NCI-H345 treated with DMSO at 0.1 percent for 48 hours (cell line): ENCODE data around the gene SMIM27.
A peak's percentile ranks its signal among the peaks of the same experiment; 100 is the strongest.

Experiments
- DNase-seq: peaks from one replicate; lab custom pipeline; 2025; ENCODE audit not compliant: unreplicated experiment; lab: John Stamatoyannopoulos, UW

Gene SMIM27

DNA sequence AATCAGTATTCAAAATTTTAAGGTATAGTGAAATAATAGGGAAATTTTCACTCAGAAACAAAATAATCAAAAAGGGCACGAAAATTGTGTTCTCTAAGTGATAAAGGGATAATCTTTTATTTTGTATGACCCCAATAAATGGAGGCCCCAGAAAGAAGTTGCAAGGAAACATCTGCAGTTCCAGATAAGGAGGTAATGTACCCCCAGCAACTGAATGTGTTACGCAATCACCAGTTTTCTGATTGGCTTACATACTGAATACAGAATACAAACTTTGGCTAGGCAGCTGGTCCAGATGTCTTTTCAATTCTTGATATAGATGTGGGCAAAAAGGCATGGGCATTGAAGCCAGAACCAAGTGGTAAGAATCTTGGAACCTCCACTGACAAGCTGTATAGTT is 2.0 kb downstream of the SMIM27 start:
- no peak for DNase-seq

DNA sequence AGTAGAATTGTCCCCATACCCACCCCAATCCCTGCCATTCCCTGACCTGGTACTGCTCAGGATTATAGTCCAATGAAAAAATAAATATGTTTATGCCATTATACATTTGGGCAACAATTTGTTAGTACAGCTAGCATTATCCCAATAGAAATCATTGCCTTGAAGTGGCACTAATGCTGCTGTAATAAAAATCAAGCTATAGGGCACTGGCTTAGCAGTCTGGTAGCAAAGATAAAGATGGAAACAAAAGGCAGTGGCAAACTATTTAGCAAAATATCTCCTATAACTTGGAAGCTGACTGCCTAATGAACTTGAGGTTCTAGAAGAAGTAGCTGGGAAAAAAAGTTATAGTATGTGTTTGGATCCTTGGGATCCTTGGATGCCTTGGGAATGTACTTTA is 2.5 kb downstream of the SMIM27 start:
- no peak for DNase-seq

DNA sequence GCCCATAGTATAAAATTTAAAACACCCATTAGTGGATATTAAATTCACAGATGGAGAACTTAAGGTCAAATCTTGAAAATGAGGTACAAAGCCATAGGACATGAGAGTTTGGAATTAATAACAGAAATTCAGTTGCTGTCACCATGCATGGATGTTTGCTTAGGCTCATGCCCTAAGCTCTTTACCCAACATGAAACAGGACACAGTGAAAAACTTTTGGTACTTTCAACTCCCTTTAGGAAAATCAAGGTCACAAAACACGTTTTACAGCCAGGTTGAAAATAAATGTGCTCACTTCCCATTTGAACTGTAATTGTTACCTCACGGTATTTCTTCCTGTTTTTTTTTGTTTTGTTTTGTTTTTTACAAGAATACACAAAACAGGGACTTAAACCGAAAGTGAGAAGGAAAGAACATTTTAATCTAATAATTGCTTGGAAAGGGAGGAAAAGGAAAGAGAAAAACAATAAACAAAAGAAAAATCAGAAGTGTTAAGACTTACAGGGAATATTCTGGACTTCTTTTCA is 6.3 kb downstream of the SMIM27 start:
- DNase-seq: no peak

DNA sequence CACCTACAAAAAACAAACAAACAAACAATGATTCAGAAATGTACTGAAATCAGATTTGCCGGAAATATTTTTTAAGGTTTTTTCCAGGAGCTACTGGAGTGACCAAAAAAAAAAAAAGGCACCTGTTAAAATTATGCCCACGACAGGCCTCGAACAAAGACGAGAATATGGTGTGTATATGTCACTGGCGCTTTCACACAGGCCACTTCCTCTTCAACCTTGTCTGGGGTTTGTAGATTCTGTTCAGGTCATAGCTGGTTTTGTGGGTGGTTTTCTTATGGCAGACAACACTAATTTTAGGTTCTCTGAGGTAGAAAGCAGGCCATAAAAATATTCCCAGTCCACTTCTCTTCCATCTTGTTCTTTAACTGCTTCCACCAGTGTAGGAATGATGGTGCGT is 13.8 kb downstream of the SMIM27 start:
- DNase-seq: no peak

DNA sequence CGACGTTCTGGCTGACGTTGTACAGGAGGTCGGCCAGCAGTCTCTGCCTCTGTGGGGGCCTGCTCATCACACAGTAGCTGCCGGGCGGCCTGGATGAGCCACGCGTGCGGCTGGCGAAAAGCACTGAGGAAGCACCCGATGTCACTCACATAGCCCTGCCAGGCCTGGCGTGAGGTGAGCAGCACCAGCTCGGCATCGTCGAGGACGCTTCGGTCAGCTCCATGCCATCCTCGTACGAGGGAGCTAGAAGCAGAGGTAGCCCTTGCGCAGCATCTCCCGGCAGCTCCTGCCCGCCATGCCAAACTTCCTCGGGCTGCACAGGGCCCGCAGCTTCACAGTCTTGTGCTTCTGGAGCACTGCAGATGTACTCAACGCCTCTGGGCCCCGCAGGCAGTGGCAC is 14.6 kb downstream of the SMIM27 start:
- DNase-seq: no peak

DNA sequence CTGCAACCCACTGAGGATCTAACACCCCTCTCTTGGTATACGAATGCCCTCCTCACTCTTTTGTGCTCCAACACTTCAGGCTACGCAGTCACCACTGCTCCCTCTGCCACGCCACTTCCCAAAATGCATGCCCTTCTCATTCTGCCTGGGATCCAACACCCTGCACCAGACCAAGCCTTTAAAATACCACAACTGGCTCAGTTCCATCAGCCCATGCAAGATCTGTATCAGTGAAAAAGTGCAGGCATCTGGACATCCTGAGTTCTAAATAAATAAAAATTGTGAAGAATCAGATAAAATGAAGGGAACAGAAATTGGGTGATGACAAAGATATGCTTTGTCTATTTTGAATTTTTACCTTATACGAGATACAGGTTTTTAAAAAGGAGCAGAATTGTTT is 18.1 kb downstream of the SMIM27 start:
- no peak for DNase-seq

DNA sequence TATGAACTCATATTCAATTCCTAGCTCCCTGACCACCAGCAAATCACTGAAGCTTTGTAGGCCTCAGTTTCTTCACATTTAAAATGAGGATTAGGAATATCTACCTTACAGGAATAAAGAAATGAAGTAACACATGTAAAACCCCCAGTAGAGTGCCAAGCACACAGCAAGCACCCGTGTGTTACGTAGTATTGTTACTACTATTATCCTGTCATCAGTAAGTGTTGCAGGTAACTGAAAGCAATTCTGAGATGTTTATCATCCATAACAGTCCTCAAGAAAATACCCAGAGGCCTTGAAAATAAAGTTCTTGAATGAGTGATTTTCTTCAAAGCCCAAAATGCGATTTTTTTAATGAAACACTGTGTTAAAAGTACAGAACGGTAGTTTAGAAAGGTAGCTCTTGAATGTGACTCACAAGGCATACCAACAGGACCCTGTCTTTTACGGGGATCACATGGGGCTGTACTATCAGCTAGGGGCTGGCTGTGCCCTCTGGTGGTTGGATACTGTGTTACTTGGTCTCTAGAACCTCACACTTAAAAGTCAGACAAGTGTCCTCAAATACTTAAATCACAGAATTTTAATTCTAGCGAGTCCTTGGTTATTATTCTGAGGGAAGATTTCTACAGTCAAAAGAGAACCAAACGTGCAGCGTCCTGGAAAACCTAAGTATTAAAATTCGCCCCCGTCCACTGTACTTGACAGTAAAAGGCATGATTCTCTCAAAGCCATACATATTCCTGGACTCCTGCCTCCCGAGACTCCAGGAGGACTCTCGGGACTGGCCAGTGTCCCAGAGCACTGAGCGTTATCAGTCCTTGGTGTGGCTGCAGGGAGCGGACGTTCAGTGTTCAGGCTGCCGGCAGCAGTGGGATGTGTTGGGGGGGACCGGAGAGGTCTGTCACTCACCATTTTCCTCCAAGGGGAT is 20.1 kb downstream of the SMIM27 start:
- DNase-seq: peak; percentile 30

DNA sequence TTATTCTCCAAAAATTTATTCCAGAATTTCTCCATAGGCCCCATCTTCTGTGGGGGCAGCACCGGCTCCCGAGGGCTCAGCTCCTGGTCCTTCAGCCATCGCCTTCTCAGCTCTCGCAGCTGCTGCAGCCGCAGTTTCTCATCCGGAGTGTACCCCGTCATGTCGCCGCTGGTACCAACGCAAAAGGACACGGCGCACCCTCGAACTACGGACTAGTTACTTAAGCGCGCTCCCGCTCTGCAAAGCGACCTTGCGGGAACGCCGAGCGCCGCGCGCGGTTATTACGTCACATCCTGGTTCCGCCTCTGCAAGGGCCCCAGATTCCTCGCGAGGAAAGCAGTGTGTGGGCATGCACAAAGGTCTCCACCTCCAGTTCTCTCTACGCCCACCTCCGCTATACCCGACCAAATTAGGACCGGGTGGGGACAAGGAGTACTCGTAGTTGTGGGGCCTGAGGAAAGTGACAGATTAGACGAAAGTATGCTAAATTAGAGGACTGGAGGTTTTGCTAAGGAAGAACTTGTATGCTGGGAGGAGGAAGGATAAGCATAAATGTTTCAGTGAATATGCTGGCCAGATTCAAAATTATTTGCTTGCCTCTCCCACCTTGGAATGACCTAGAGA is 20.9 kb downstream of the SMIM27 start, which contains the start of gene NDUFB6:
Gene NDUFB6 (minus strand): TSS at position 260 of the 624 bp plus-strand sequence. CDS start 99 bp downstream, at position 161.
- peak; percentile 86 for DNase-seq

DNA sequence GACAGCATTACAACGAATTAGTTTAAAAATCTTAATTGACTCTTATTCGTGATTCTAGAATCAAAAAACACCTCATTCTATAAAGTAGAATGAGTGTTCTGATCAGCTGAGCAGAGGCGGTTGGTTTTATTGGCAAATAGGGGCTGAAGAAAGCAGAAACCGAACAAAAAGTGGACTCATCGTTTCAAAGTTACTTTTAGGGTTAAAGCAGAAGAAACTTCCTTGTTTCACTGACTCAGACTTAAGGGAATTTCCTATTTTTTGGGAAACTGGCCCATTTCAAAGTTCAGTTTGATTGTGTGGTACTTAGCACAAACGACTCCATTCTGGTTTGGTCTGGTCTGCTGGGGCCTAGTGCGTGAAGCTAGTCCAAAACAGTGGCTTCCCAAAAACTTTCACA is 21.7 kb downstream of the SMIM27 start:
- no peak for DNase-seq

DNA sequence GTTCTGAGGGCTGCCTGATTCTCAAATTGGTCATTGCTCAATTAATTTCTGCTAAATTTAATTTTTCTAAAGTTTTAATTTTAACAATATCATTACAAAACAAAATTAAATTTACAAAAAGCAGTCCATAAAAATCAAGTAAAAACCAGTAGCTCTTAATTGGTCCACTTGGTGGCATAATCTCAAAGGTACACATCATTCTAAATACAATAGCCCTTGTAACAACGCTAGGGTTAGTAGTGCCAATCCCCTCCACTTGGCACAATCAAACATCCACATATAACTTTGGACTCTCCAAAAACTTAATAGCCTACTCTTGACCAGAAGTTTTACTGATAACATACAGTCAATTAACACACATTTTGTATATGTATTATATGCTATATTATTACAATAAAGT is 22.7 kb downstream of the SMIM27 start:
- no peak for DNase-seq

DNA sequence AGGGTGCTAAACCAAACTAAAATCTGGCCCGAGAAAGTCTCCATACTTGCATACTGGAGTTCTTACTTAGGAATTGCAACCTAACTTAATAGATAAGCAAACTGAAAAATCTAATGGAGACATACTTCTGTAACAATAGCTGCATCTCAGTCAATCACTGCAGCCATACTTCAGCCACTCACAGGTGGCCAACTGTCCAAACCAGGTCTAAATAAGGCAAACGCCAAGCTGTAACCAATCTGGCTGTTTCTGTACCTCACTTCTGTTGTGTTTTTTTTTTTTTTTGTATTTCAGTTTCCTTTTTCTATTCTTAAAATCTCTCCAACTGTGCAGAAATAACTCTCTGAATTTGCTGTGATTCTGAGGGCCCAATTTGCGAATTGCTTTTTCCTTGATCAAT is 25.2 kb downstream of the SMIM27 start:
- DNase-seq: no peak

DNA sequence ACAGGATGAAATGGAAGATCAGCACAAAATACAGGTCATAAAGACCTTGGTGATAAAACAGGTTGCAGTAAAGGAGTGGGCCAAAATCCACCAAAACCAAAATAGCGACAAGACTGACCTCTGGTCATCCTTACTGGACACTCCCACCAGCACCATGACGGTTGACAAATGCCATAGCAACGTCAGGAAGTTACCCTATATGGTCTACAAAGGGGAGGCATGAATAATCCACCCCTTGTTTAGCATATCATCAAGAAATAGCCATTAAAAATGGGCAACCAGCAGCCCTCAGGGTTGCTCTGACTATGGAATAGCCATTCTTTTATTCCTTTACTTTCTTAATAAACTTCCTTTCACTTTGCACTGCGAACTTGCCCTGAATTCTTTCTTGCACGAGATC is 26.8 kb downstream of the SMIM27 start:
- DNase-seq: no peak

DNA sequence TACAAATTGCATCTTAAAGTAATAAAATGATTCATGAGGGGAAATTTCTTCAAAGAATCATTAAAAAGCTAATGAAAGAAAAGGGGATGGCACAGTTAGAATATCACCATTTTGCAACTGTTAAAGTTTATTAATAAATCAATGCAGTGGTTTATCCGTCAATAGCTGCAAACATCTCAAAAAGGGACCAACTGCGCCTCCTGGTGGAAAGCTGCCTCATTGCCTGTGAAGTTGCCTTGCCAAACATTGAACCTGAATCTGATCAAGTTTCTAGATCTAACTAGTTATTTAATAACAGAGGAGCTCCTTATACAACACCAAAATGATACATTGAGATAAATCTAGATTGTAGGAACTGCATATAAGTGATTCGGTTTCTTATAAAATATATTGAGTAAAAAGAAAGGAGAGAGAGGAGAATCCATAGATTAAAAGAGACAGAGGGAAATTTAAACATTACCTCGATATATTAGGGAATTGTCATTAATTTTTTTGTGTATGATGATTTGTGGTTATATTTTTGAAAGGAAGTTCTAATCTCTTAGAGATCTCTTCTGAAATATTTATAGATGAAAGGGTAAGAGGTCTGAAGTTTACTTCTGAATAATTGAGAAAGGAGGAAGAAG is 27.7 kb downstream of the SMIM27 start:
- peak; percentile 16 for DNase-seq

DNA sequence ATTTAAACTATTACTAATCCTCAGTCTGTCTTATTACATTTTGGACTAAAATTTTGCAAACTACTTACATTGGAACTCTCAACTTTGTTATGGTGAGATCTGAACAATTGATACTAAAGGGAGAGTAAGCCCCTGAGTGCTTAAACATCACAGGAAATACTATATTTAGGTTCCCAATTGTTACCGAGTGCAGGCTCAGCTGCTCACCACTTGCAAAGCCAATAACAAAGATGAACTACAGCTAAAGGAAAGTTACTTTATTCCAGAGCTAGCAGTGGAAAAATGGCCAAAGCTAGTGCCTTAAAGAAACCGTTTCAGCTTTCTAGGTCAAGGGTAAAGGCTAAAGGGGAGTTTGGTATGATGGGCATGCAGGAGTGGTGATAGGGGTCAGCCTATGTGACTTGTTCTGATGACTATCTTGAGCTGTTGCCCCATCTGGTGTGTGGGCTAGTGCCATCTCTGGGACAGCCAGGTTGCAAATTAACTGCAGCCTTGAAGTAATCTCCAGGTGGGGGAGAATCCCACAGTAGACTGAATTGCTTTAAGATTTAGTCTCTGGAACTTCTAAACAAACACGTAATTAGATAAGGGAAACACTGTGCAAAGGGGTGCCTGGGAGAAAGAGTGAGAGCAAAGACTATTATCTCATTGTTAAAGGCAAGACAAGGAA is 28.6 kb downstream of the SMIM27 start:
- DNase-seq: no peak

DNA sequence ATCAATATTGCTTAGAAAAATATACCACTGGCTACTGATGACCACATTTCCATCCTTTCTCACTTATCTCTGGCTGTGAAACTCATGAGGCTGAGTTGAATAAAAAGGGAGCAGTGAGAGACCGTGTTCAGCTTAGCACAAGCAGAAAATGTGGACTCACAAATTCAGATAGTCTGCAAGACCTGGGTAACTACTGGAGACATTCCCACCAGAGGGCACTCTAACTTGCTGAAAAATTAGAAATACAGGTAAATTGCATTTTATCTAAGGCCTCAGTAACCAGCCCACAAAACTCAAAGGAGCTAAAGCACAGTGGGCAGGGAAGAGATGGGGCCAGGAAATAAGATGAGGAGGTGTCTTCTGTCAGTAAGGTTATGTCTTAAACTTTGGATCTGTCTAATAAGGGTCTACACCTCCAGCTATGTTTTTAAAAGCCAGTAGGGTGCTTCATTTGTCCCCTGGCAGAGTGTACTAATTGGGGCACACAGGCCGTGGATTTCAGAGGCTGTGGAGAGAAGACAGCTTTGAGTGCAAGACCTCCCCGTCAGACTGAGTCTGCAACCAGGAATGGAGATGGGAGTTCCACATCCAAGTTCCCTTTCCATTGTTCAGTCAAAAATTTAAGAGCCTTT is 29.5 kb downstream of the SMIM27 start:
- peak; percentile 37 for DNase-seq

DNA sequence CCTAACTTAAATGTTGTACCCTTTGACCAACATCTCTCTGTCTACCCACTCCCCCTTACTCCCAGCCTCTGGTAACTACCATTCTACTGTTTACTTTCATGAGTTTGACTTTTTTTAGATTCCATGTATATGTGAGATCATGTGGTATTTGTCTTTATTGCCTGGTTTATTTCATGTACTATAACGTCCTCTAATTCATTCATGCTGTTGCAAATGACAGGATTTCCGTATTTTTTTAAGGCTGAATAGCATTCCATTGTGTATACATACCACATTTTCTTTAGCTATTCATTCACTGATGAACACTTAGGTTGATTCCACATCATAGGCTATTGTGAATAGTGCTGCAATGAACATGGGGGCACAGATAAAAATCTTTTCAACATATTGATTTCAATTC is 32.7 kb downstream of the SMIM27 start:
- DNase-seq: no peak

DNA sequence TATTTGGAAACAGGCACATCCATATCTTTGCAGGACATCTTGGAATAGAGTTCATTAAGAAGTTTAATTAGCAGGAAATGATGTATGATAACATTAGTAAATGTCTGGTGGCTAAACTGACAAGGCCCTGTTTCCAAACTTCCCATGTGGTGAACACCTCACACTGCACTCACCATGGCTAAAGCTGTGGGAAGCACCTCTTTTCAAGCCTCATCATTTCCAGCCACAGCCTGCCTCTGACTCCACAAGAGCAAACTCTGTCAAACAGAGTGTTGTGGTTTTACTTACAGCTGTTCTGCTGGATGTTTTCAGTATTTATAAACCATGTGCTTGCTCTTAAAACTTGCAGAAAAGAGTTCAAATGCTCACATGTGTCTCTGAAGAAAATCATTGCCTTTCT is 35.8 kb downstream of the SMIM27 start:
- no peak for DNase-seq

DNA sequence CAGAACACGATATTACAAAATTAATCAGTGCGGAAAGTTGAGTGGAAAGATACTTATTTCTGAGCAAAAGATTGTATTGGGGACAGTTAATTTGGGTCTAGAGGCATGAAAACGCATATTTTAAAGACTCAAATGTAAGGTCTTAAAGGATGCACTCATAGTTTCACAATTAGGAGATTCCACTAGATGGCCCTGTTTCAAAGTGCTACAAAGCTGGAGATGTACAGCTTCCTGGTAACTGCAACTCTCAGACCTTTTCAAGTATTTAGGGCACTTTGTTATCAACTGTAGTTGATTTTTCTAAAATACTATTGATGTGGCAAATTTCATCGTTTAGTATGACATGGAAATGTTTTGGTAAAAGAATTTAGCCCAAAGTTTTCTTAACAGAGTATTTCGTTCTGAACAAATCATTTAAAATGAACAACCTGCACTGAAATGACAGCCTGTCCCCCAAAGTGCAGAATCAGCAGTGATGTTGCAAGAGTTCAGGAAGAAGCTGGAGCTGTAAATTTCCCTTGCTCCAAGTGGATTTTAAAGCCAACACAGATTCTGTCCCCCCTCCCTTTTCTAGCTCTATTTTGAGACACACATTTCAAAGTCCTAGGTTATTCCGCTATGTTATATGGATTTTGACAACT is 37.1 kb downstream of the SMIM27 start:
- peak; percentile 3 for DNase-seq

DNA sequence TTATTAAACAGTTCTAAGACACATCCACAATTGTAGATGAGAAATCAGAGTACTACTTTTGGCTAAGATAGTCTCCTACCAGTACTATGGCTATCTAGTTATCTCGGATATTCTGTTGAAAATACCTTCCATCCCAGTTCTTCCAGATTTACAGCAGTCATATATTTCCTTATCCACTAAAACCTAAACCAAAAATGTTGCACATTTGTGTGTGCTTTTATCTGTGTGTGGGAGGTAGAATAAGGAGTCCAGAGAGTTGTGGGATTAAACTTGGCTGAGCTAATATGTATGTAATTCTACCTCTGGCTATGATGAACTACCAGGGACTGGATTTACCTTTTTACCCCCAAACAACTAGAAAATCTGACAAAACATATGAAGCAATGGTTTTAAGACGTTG is 38.3 kb downstream of the SMIM27 start:
- no peak for DNase-seq

DNA sequence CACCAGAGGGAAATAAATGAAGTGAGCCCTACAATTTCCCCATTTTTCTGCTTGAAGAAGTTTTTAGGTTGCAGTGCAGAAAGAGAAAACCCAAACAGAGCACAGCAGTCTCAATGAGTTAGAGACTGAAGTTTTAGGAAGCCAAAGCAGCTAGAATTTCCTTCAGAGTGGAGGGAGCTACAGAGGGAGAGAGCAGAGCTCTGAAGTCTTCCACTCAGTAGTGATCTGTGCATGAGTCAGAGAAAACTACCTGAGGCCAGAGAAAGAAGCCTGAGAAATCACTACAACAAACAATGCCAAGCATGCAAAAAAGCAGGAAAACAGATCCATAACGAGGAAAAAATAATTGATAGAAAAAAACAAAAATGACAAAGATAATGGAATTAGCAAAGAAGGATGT is 38.8 kb downstream of the SMIM27 start:
- no peak for DNase-seq
